ENCODE results near the gene GFRA1.

The GFRA1 gene

GRCh38 chr10:116126239-116126638 lies 146.8 kb downstream of the GFRA1 start:
- TF ChIP-seq, protein P1, sequence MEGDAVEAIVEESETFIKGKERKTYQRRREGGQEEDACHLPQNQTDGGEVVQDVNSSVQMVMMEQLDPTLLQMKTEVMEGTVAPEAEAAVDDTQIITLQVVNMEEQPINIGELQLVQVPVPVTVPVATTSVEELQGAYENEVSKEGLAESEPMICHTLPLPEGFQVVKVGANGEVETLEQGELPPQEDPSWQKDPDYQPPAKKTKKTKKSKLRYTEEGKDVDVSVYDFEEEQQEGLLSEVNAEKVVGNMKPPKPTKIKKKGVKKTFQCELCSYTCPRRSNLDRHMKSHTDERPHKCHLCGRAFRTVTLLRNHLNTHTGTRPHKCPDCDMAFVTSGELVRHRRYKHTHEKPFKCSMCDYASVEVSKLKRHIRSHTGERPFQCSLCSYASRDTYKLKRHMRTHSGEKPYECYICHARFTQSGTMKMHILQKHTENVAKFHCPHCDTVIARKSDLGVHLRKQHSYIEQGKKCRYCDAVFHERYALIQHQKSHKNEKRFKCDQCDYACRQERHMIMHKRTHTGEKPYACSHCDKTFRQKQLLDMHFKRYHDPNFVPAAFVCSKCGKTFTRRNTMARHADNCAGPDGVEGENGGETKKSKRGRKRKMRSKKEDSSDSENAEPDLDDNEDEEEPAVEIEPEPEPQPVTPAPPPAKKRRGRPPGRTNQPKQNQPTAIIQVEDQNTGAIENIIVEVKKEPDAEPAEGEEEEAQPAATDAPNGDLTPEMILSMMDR (conservative IDR thresholded peaks at IDR 0.05; ENCODE audit: low read depth, low read length), result no peak
- H3K4me3 ChIP-seq (ENCODE audit: low read depth, low read length), result no peak overlapping the region
- DNase-seq (ENCODE audit: low read depth), result no peak

DNA sequence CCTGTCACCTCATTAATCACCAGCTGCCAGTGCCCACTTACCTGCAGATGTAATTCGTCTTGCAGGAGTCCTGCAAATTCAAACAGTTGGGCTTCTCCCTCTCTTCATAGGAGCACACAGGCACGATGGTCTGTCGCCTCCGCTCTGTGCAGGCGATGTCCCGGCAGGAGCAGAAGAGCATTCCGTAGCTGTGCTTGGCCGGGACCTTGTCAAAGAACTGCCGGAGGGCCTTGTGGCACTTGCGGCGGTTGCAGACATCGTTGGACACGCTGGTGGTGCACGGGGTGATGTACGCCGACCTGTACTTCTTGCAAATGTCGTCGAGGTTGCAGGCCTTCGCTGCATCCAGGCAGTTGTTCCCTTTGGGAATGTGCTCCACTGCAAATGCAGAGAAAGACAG lies 147.8 kb downstream of the GFRA1 start:
- no peak for DNase-seq (ENCODE audit: low read depth)
- TF ChIP-seq, protein P1 (conservative IDR thresholded peaks at IDR 0.05; ENCODE audit: low read depth, low read length), result no peak
- H3K4me3 ChIP-seq (ENCODE audit: low read depth, low read length), result no peak overlapping the region

DNA sequence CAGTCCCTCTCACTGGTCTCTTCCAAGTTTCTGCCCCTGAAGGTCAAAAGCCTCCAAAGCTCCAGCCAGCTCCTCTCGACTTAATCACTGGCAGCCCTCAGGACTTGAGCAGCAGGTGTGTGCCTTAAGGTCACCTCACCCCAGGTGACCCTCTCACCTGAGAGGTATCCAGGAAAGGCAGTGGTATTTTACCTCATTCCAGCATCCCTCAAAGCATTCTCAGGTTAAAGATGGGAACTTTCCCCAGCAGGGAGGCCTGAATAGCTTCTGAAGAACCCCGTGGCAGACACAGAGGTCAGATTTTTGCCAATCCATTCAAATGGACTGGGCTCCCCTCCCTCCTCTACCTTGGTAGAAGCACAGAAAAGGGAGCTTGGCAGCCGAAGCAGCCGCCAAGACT lies 148.2 kb downstream of the GFRA1 start:
- TF ChIP-seq, protein P1 (conservative IDR thresholded peaks at IDR 0.05; ENCODE audit: low read depth, low read length), result no peak
- no peak overlapping the region for H3K4me3 ChIP-seq (ENCODE audit: low read depth, low read length)
- DNase-seq (ENCODE audit: low read depth), result no peak

DNA sequence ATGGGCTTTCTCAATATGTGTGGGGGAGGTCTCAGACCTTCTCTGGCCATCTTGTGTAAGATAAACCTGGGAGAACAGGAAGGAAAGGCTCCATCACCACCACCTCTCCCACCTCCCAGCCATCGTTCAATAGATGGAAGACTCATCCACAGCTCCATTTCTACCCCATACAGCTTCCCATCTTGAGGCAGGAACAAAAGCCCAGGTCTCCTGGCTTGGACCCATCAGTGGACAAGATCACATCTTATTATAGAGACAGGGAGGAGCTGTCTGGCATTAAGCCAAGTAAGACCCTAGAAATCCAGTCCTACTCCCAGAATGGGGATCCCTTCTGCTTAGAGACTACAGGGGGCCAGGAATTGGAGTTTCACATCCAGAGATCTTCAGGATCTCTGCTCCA lies 150.3 kb downstream of the GFRA1 start:
- DNase-seq (ENCODE audit: low read depth), result no peak
- TF ChIP-seq, protein P1 (conservative IDR thresholded peaks at IDR 0.05; ENCODE audit: low read depth, low read length), result no peak
- no peak overlapping the region for H3K4me3 ChIP-seq (ENCODE audit: low read depth, low read length)

GRCh38 chr10:116121640-116122525 lies 151.1 kb downstream of the GFRA1 start:
- no peak for DNase-seq (ENCODE audit: low read depth)
- no peak overlapping the region for H3K4me3 ChIP-seq (ENCODE audit: low read depth, low read length)
- TF ChIP-seq, protein P1 (conservative IDR thresholded peaks at IDR 0.05; ENCODE audit: low read depth, low read length), result no peak

DNA sequence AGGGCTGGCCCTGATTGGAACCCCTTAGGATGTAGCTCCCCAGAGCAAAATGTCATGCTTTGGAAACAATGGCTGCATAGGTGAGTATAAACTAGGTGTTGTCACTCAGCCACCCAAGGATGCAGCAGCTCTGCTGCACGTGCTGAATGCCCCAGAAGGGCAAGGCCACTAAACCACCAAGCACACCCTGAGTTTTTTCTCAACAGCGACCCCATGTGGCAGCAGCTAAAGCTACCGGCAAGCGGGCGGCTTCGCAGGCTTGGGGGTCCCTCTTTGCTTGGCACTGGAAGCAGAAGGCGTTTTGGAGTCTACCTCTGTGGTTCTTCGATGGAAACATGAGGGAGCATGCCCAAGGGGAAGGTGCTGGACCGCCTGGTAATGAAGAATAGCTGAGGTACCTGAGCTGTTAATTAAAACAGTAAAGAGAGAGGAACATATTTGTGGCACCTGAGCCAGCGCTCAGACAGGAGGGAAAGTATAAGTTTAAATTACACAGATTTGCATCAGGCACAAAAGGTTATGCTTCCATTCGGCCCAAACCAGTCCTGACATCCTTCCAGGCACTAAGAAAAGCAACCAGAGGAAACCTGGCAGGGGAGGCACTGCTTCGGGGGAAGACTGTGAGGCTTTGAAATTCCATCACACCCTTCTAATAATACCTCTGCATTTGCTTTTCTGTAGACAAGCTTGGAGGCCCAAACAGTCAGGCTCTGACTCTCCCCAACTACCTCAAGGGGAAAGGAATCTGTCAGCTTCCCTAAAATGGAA lies 152.1 kb downstream of the GFRA1 start:
- no peak overlapping the region for H3K4me3 ChIP-seq (ENCODE audit: low read depth, low read length)
- DNase-seq (ENCODE audit: low read depth), result no peak
- TF ChIP-seq, protein P1 (conservative IDR thresholded peaks at IDR 0.05; ENCODE audit: low read depth, low read length), result peak; percentile 13
